Body of pancreas (tissue), 4 donors: ENCODE data around the gene IPO11.

Experiments
- POLR2A ChIP-seq, 3 donors: fragments of 450-650 bp; IDR thresholded peaks; one replicate each; pipeline ENCODE4 v1.6.1; 2016; ENCODE audit warnings: antibody characterized with exemption in 3 of 3, mild to moderate bottlenecking in 2 of 3
- TF ChIP-seq, protein P1 (sequence below), 7 experiments: fragments of 450-650 bp in 4 of 7; fragments of 200-600 bp in 3 of 7; sonication (generic) in 3 of 7; IDR thresholded peaks; one replicate each; pipeline ENCODE4 v1.5.1; 2016 to 2019; ENCODE audit warnings: antibody characterized with exemption in 7 of 7

GRCh38 chr5:62522811-62523210, 110.2 kb downstream of the IPO11 start:
- TF ChIP-seq, protein P1, sequence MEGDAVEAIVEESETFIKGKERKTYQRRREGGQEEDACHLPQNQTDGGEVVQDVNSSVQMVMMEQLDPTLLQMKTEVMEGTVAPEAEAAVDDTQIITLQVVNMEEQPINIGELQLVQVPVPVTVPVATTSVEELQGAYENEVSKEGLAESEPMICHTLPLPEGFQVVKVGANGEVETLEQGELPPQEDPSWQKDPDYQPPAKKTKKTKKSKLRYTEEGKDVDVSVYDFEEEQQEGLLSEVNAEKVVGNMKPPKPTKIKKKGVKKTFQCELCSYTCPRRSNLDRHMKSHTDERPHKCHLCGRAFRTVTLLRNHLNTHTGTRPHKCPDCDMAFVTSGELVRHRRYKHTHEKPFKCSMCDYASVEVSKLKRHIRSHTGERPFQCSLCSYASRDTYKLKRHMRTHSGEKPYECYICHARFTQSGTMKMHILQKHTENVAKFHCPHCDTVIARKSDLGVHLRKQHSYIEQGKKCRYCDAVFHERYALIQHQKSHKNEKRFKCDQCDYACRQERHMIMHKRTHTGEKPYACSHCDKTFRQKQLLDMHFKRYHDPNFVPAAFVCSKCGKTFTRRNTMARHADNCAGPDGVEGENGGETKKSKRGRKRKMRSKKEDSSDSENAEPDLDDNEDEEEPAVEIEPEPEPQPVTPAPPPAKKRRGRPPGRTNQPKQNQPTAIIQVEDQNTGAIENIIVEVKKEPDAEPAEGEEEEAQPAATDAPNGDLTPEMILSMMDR (IDR thresholded peaks at IDR 0.05), result no peak
- TF ChIP-seq POLR2A (IDR thresholded peaks at IDR 0.05), result no peak
